Neural cell (in vitro differentiated cells): ENCODE measurements around the gene IKZF5.

Source experiments
- MXI1 ChIP-seq: fragments of 450-650 bp; conservative IDR thresholded peaks from 2 replicates; pipeline ENCODE4 v1.6.1; 2014; ENCODE audit warnings: antibody characterized with exemption, mild to moderate bottlenecking; ENCODE audit not compliant: poor library complexity, severe bottlenecking
- REST ChIP-seq: IDR thresholded peaks from 2 replicates; pipeline ENCODE4 v1.6.1; 2012; ENCODE audit warnings: borderline replicate concordance

GRCh38 chr10:122966879-122967278 is 41.7 kb downstream of the IKZF5 start:
- TF ChIP-seq REST (no peak), MXI1 (no peak)
